GM12864 (cell line): Measurements from ENCODE around the gene ELK3.

Source experiments
- DNase-seq: peaks from one replicate; pipeline ENCODE4 v3.0.0-alpha.2; 2011; ENCODE audit warnings: low read depth
- H3K4me3 ChIP-seq: 2 replicates; pipeline ENCODE4 v1.5.1; 2011; ENCODE audit warnings: mild to moderate bottlenecking, low read depth, low read length, control low read depth
- TF ChIP-seq, protein P1 (sequence below): IDR thresholded peaks from 2 replicates; pipeline ENCODE4 v1.5.1; 2011; ENCODE audit warnings: low read depth, mild to moderate bottlenecking, moderate library complexity, low read length, control low read depth, inconsistent platforms; ENCODE audit errors: missing control alignments

ELK3 gene

DNA sequence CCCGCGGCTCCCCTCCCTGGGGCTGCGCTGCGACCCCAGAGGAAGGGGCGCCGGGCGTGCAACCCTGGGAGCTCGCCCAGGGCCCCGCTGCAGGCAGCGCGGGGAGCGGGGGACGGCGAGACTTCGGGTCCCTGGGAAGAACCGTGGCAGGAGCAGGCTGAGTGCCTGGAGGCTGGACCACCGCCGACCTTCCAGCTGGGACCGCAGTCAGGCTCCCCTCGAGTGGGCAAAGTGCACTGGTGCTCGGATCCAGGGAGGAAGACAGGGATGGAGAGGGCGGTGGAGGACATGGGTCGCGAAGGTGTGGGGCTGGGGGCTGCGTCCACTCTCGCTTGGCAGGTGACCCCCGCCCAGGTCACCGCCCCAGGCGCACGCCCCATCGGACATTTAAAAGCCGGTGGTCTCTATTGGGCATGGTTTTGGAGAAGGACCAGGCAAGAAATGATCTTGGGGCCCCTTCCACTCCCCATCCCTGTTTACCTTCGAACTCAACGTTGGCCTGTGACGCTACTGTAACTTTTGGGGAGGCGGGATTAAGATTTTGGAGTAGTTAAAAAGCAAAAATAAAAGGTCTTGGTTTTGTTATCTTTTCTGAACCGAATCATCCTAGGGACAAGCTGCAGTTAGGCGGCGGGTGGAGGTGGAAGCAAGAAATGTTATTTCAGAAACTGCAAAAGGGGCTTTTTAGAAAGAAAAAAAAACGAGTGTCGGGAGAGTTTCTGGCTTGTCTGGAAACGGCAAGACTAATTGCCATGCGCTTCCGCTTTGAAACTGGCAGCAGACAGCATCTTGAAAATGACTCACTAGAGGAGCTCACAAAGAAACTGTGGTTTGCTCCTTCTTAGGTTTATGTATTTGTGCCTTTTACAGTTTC is 1.0 kb downstream of the ELK3 start:
- TF ChIP-seq, protein P1, sequence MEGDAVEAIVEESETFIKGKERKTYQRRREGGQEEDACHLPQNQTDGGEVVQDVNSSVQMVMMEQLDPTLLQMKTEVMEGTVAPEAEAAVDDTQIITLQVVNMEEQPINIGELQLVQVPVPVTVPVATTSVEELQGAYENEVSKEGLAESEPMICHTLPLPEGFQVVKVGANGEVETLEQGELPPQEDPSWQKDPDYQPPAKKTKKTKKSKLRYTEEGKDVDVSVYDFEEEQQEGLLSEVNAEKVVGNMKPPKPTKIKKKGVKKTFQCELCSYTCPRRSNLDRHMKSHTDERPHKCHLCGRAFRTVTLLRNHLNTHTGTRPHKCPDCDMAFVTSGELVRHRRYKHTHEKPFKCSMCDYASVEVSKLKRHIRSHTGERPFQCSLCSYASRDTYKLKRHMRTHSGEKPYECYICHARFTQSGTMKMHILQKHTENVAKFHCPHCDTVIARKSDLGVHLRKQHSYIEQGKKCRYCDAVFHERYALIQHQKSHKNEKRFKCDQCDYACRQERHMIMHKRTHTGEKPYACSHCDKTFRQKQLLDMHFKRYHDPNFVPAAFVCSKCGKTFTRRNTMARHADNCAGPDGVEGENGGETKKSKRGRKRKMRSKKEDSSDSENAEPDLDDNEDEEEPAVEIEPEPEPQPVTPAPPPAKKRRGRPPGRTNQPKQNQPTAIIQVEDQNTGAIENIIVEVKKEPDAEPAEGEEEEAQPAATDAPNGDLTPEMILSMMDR = no peak
- peak overlapping the region; percentile 70 for H3K4me3 ChIP-seq
- DNase-seq = peak; percentile 83

GRCh38 chr12:96195845-96196451 is 1.8 kb downstream of the ELK3 start:
- TF ChIP-seq, protein P1 = no peak
- DNase-seq = no peak
- H3K4me3 ChIP-seq = peak overlapping the region; percentile 36; the same call in 1 of the 2 replicates

- TF ChIP-seq, protein P1 = no peak
- H3K4me3 ChIP-seq = no peak overlapping the region
- DNase-seq = no peak
Observed at GRCh38 chr12:96196781-96197180, 2.6 kb downstream of the ELK3 start.

DNA sequence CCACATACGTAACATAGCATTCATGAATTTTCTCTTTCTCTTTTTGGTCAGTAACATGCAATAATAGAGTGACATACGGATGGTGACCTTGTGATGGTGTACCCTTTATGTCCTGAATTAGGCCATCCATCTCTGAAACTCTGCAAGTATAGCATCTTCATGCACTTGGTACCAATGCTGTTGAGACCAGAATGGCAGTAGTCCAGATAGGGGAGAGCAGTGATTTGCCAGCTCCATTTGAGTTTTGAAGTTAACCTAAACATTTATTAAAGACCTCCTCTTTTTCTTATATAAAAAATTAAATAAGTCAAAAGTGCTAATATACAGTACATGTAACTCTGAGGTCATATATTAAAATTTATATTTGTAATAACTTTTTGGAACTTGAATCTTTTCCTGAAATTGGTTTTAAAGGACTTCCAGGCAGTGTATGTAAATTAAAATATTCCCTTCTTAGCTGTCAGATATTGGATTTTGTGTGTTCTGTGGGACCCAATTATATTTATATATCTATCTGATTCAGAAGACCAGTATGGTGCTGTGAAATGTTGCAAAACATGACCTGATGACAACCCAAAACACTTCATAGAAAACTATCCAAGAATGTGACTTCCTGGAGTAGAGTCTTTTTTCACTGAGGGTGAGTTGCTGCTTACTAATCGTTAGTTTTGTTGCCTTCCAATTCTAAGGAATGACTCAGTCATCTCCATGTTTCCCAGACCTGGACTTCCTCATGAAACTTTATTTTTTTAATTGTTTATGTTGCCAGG is 3.5 kb downstream of the ELK3 start:
- no peak overlapping the region for H3K4me3 ChIP-seq
- DNase-seq = no peak
- TF ChIP-seq, protein P1 = no peak

DNA sequence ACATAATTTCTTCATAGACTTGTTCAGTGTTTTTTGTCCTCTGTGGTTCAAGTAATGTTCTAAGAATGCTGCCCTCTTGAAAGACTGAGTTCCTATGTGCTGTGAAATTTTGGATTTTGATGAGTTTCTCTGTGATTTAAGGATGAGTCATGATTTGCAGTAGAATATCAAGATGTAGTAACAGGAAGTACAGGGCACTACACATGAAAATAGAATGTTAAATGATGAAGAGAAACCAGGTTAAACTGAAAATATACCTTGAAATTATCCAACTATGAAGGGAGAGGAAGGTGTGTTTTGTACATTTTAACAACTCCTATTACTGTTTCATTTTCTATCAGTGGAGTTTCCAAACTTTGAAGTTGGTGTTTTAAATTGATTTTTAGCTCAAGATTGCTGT is 4.8 kb downstream of the ELK3 start:
- DNase-seq = no peak
- no peak overlapping the region for H3K4me3 ChIP-seq
- TF ChIP-seq, protein P1 = no peak

DNA sequence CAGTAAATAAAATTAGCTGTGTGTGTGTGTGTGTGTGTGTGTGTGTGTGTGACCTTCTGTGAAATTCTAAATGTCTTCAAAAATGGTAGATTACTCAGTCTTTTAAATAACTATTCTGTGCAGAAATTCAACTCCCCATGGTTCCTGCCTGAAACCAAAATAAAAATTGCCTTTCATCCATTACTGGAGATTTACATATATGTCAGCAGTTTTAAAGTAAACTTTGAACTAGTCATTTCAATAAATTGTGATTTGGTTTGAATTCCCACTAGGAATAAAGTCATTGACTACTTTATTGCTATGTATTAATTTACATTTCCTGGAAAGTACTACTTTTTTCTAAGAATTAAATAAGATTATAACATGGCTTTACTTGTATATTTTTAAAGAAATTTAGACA is 5.3 kb downstream of the ELK3 start:
- DNase-seq = no peak
- no peak overlapping the region for H3K4me3 ChIP-seq
- TF ChIP-seq, protein P1 = no peak
